GM18508 (cell line): Measurements from ENCODE around the gene TRIO.

ENCODE experiments used
- ATAC-seq: cut with Tn5 transposase; IDR thresholded peaks from one replicate; pipeline ENCODE4 v1.9.1; 2021; ENCODE audit warnings: moderate number of reproducible peaks; ENCODE audit not compliant: insufficient read depth, unreplicated experiment

Gene TRIO

DNA sequence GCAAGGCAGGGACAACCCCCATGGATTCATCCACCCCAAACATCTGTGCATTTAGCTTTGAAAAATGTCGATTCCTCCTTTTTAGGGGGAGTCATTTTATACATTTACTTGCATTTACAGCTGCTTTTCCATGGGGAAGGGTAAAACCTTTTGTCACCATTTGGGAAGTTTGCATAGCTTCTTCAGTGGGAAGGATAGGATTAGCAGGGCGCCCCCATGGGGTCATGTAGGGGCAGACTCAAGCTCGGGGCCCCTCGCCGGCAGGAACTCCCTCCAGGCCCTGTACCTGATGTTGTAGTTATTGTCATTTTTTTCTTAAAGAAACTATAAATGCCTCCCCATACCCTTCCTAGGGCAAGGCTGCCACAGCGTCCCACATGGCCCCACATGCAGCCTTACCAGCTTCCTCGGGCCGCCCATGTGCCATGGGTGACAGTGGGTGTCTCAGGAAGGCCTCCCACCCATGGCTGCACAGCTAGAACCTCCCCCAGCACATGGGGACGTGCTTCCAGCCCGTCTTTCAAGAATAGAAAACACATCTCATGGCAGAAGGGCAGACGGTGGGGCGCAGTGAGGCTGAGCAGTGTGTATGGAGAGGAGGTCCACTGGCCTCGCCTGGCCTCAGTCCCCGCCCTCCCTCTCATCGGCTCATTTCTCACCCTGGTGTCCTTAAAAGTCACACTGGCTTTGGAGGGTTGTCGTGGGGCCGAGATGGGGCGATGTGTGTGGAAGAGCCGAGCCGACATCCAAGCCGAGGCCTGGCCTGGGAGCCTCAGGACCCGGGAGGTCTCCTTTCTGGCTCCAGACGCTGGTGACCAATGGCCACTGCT is 362.4 kb downstream of the TRIO start:
- no peak for ATAC-seq

DNA sequence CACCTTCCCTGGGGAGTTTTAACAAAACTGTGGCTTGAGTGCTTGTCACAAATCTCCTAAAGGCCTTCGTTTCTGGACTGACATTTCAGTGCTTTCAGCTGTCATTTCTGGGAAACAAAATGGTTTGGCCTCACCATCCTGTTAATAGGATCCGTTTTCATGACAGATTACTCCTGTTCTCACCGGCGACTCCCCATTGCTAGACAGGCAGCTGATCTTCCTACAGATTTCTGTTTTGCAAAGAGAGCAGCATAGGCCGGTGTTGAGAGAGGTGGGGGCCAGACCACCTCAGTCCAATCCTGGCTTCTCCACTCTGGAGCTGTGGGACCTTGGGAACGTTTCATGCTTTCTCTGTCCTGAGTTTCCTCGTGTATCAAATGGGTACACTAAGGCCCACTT is 363.0 kb downstream of the TRIO start:
- ATAC-seq: no peak

- no peak for ATAC-seq
Measured at GRCh38 chr5:14506661-14507060, 363.5 kb downstream of the TRIO start.

- no peak for ATAC-seq
Measured at GRCh38 chr5:14507156-14507941, 364.2 kb downstream of the TRIO start.

DNA sequence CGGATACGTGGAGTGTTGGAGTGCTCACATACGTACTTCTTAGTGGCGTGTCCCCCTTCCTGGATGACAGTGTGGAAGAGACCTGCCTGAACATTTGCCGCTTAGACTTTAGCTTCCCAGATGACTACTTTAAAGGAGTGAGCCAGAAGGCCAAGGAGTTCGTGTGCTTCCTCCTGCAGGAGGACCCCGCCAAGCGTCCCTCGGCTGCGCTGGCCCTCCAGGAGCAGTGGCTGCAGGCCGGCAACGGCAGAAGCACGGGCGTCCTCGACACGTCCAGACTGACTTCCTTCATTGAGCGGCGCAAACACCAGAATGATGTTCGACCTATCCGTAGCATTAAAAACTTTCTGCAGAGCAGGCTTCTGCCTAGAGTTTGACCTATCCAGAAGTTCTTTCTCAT is 364.9 kb downstream of the TRIO start:
- ATAC-seq: no peak

GRCh38 chr5:14509556-14509955 is 366.4 kb downstream of the TRIO start:
- ATAC-seq: no peak

- ATAC-seq: no peak
Measured at GRCh38 chr5:14510156-14510734, 367.1 kb downstream of the TRIO start.

DNA sequence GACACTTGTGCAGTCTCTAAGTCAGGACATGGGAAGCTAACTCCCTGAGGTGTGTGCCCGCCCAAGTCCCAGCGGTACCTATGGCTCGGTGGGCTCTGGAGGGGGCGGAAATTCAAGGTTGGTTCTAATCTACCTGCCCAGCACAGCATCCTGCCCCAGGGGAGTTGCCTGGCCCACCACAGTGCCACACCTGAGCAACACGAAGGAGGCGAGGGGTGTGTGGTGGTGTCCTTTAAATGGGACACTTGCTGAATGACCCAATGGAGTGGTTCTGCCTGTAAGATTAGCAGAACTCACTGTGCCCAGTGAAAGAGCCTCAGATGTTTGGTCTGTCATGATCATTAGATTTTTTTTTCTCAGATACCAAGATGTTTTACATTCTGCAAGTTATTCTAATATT is 367.7 kb downstream of the TRIO start:
- ATAC-seq: no peak

- no peak for ATAC-seq
Measured at GRCh38 chr5:14512574-14512973, 369.4 kb downstream of the TRIO start.

GRCh38 chr5:14513266-14513665 is 370.1 kb downstream of the TRIO start:
- no peak for ATAC-seq

- ATAC-seq: no peak
Measured at GRCh38 chr5:14516901-14517300, 373.8 kb downstream of the TRIO start.

- no peak for ATAC-seq
Measured at GRCh38 chr5:14518638-14519037, 375.5 kb downstream of the TRIO start.

GRCh38 chr5:14521748-14522147 is 378.6 kb downstream of the TRIO start:
- ATAC-seq: no peak

GRCh38 chr5:14522721-14523120 is 379.6 kb downstream of the TRIO start:
- no peak for ATAC-seq

GRCh38 chr5:14523243-14524034 is 380.3 kb downstream of the TRIO start:
- no peak for ATAC-seq

GRCh38 chr5:14525397-14525796 is 382.3 kb downstream of the TRIO start:
- ATAC-seq: no peak

DNA sequence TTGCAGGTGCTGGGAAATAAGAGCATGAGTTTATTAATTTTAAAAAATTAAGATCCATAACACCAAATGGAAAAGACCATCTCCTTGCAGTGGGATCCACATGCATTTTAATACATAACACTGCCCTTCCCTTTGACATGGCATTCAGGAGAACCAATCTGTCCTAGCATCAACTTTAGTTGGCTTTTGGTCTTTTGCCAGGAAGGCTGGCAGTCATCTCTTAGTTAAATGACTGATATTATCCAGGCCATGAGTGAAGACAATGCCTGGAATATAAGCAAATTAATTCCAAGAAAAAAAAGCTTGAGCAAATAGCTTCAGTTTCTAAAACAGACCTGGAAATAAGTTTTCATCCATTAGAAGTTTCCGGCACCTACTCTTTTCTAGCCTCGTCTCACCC is 383.4 kb downstream of the TRIO start:
- ATAC-seq: no peak

- ATAC-seq: no peak
Measured at GRCh38 chr5:14528115-14528514, 385.0 kb downstream of the TRIO start.

- no peak for ATAC-seq
Measured at GRCh38 chr5:14528926-14529325, 385.8 kb downstream of the TRIO start.

DNA sequence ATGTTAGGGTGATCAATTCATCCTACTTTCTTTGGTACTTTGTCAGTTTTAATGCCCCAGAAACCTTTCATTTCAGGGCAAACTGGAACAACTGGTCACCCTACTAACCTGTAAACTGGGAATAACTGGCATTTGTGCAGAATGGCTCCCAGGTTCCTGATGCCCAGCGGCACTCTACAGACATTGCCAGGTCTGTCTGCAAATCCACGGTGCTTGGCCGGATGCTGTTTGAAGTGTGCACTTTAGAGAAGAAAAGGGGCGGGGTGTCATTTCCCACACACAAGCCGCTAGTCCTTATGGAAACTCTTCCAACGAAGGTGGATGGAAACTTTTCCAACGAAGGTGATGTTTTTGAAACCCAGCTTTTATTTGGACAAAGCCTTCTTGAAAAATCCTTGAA is 388.5 kb downstream of the TRIO start:
- no peak for ATAC-seq

DNA sequence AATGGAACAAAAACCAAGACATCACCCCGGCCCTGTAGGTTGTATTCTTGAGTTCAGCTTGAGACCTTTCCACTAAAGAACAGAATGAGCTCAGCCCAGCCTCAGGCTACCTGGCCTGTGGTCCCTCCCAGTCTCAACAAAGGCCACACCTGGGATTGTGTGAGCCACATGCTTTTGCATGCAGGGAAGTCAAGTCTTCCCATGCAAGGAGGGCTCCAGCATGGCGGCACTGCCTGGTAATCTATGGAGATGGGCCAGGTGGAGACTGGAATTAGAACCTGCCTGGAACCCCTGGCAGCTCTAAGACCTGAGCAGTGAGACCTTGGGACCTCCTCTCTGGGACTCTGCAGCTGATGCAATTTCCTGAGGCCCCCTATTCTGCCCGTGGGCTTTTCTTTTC is 389.0 kb downstream of the TRIO start:
- ATAC-seq: no peak
